Breast epithelium (tissue), 4 donors: ENCODE data around the gene ZNF19. TPM values are rescaled to one million over a fixed set of nuclear protein-coding genes. Genes with fewer than 3 reads are reported as not detected.
"Not testable (repeated sequence)": the region's sequence is repeated elsewhere in the genome, so short reads cannot be mapped to it uniquely, and the experiment has no call there.

Source experiments
- DNase-seq, 2 donors: peaks; one replicate each; pipeline ENCODE4 v3.0.0-alpha.2; 2019; ENCODE audit warnings: low spot score in 2 of 2
- H3K27ac ChIP-seq, 2 donors: fragments of 200-600 bp; sonication (generic) in 1 of 2; one replicate each; pipeline ENCODE4 v1.5.1; 2016 to 2019; ENCODE audit warnings: mild to moderate bottlenecking in 1 of 2
- H3K27me3 ChIP-seq, 2 donors: fragments of 200-600 bp; sonication (generic) in 1 of 2; one replicate each; pipeline versions ENCODE4 v1.5.1 to v1.6.0; 2017 to 2019; ENCODE audit warnings: control low read depth in 1 of 2, mild to moderate bottlenecking in 1 of 2
- H3K36me3 ChIP-seq: fragments of 200-600 bp; one replicate; pipeline ENCODE4 v1.5.1; 2019
- H3K4me1 ChIP-seq, 2 donors: fragments of 200-600 bp; sonication (generic); one replicate each; pipeline ENCODE4 v1.5.1; 2016 to 2019; ENCODE audit warnings: control low read depth in 1 of 2
- H3K4me3 ChIP-seq, 3 donors: fragments of 200-600 bp; sonication (generic); 1 replicate in 2 of 3; 2 replicates in 1 of 3; pipeline ENCODE4 v1.5.1; 2016 to 2019; ENCODE audit warnings: mild to moderate bottlenecking in 3 of 3, moderate library complexity in 2 of 3
- H3K9me3 ChIP-seq, 2 donors: fragments of 200-600 bp; sonication (generic) in 1 of 2; one replicate each; pipeline ENCODE4 v1.5.1; 2016 to 2019; ENCODE audit warnings: control low read depth in 1 of 2
- POLR2A ChIP-seq: fragments of 450-650 bp; IDR thresholded peaks from one replicate; pipeline ENCODE4 v1.6.1; 2016; ENCODE audit warnings: antibody characterized with exemption, mild to moderate bottlenecking, moderate library complexity
- POLR2AphosphoS5 ChIP-seq, 3 donors: sonication (generic); formaldehyde crosslinking; IDR thresholded peaks; one replicate each; pipeline ENCODE4 v1.6.1; 2017; ENCODE audit warnings: antibody characterized with exemption in 3 of 3
- intact Hi-C: fragments of 100-400 bp; cut with DNase I; formaldehyde crosslinking; loops from one replicate; pipeline ENCODE4 v1.15.1; 2023; ENCODE audit warnings: low total_unique reads
- total RNA-seq, 3 donors: library from RNA; depleted of rRNA; stranded (reverse); fragments of >200 nt; gene quantifications; one replicate each; pipeline ENCODE4 v1.1.0, GENCODE V29; 2016
- TF ChIP-seq, protein P1 (sequence below), 3 donors: fragments of 450-650 bp; IDR thresholded peaks; one replicate each; pipeline ENCODE4 v1.5.1; 2016 to 2017; ENCODE audit warnings: antibody characterized with exemption in 3 of 3, mild to moderate bottlenecking in 3 of 3, moderate library complexity in 3 of 3

The ZNF19 gene
- total RNA-seq, 3 donors from 2014 or later = 16.7 to 20.2 (median 19.5) TPM

DNA sequence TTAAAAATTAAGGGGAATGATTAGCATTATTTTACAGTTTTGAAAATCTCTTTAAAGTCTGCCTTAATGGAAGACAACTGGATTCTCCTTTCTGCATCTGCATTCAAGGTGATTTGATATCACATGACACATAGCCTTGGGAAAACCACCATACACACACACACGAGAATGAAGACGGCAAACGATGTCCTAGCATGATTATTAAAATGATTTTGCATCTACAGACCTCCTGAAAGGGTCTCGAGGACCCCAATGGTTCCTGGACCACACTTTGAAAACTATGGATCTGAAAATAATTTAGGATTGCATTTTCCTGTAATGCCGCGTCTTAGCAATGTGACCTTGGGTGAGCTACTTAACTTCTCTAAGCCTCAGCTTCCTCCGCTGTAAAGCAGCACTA, 25.4 kb upstream of the ZNF19 start:
- Histone ChIP-seq H3K27me3 (no peaks in the 10 kb centered on the region), H3K36me3 (no peaks in the 10 kb centered on the region), H3K4me3 (no peak overlapping the region), H3K9me3 (no peaks in the 10 kb centered on the region), H3K27ac (no peak overlapping the region), H3K4me1 (no peaks in the 10 kb centered on the region)
- TF ChIP-seq POLR2A = no peak
- TF ChIP-seq POLR2AphosphoS5 (IDR thresholded peaks at IDR 0.05) = no peak
- TF ChIP-seq, protein P1, sequence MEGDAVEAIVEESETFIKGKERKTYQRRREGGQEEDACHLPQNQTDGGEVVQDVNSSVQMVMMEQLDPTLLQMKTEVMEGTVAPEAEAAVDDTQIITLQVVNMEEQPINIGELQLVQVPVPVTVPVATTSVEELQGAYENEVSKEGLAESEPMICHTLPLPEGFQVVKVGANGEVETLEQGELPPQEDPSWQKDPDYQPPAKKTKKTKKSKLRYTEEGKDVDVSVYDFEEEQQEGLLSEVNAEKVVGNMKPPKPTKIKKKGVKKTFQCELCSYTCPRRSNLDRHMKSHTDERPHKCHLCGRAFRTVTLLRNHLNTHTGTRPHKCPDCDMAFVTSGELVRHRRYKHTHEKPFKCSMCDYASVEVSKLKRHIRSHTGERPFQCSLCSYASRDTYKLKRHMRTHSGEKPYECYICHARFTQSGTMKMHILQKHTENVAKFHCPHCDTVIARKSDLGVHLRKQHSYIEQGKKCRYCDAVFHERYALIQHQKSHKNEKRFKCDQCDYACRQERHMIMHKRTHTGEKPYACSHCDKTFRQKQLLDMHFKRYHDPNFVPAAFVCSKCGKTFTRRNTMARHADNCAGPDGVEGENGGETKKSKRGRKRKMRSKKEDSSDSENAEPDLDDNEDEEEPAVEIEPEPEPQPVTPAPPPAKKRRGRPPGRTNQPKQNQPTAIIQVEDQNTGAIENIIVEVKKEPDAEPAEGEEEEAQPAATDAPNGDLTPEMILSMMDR (IDR thresholded peaks at IDR 0.05) = no peak
- DNase-seq = no peak
- intact Hi-C loops = no loop called here

DNA sequence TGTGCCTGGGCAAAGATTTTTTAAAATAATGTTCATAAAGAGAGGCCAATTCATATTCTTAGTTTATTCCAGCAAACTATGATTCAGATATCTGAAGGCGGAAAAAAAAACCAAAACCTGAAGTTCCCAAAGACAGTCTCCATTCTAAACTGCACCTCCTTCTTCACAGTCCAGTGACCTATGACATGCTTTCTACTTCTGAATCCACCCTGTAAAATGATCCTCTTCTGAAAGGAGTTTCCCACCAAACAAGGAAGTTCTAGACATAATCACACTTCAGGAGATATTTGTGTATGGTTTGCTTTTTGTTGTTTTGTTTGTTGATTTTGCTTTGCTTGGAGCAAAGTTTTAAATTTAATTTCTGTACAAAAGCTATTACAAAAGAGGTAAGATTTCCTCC, 24.2 kb upstream of the ZNF19 start:
- TF ChIP-seq POLR2AphosphoS5 (IDR thresholded peaks at IDR 0.05) (no peak), POLR2A (no peak)
- TF ChIP-seq, protein P1 (IDR thresholded peaks at IDR 0.05) = no peak
- Histone ChIP-seq H3K9me3 (no peaks in the 10 kb centered on the region), H3K4me3 (no peak overlapping the region), H3K27ac (no peak overlapping the region), H3K36me3 (no peaks in the 10 kb centered on the region), H3K27me3 (no peaks in the 10 kb centered on the region), H3K4me1 (no peaks in the 10 kb centered on the region)
- intact Hi-C loops = no loop called here
- no peak for DNase-seq

GRCh38 chr16:71507061-71507460, 17.9 kb upstream of the ZNF19 start:
- Histone ChIP-seq H3K4me3 (no peak overlapping the region), H3K36me3 (no peaks in the 10 kb centered on the region), H3K27me3 (no peaks in the 10 kb centered on the region), H3K9me3 (no peaks in the 10 kb centered on the region), H3K4me1 (no peaks in the 10 kb centered on the region), H3K27ac (no peak overlapping the region)
- intact Hi-C loops = loop anchor here (2.0 kb wide), 1 partner anchor 76 kb away; no protein-coding TSS in a partner anchor
- TF ChIP-seq POLR2A (no peak), POLR2AphosphoS5 (IDR thresholded peaks at IDR 0.05) (no peak)
- TF ChIP-seq, protein P1 (IDR thresholded peaks at IDR 0.05) = no peak
- DNase-seq = no peak

- Histone ChIP-seq H3K9me3 (no peaks in the 10 kb centered on the region), H3K4me3 (no peak overlapping the region), H3K27me3 (no peaks in the 10 kb centered on the region), H3K4me1 (no peaks in the 10 kb centered on the region), H3K36me3 (no peaks in the 10 kb centered on the region), H3K27ac (no peak overlapping the region)
- DNase-seq = no peak
- TF ChIP-seq POLR2A (no peak), POLR2AphosphoS5 (IDR thresholded peaks at IDR 0.05) (no peak)
- TF ChIP-seq, protein P1 (IDR thresholded peaks at IDR 0.05) = no peak
- intact Hi-C loops = no loop called here
Measured at GRCh38 chr16:71504901-71505300, 15.8 kb upstream of the ZNF19 start.

DNA sequence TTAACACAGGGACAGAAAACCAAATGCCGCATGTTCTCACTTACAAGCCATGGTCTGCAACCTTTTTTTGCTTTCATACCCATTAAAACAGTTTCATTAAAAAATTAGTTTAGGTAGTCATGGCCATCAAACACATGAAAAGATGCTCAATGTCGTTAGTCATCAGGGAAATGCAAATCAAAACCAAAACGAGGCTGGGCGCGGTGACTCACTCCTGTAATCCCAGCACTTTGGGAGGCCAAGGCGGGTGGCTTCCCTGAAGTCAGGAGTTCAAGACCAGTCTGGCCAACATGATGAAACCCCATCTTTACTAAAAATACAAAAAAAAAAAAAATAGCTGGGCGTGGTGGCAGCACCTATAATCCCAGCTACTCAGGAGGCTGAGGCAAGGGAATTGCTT, 14.9 kb upstream of the ZNF19 start:
- H3K4me3 ChIP-seq, DNase-seq, H3K4me1 ChIP-seq, H3K9me3 ChIP-seq, H3K27ac ChIP-seq, H3K36me3 ChIP-seq, intact Hi-C loops, H3K27me3 ChIP-seq: not testable (repeated sequence)

DNA sequence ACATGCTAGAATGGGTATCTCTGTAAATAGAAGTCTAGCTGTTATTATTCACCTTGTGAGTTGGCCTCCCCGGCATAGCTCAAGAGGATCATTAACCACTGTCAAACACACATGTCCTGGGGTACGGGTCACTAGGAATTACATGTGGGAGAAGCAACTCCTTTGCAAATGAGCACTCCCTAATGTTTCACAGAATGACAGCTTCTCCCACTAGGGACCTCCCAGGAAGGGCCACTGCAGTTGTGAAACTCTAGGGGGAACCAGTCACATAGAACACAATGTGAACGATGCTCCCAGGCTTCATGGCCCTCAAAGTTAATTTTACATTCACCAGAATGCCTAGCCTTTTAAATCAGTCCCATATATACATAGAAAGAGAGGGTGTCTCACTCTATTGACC, 12.4 kb upstream of the ZNF19 start:
- TF ChIP-seq POLR2AphosphoS5 (IDR thresholded peaks at IDR 0.05) = no peak
- no peak for TF ChIP-seq POLR2A
- TF ChIP-seq, protein P1 (IDR thresholded peaks at IDR 0.05) = no peak
- intact Hi-C loops = no loop called here
- H3K4me3 ChIP-seq = no peak overlapping the region
- no peaks in the 10 kb centered on the region for H3K27me3 ChIP-seq
- no peaks in the 10 kb centered on the region for H3K9me3 ChIP-seq
- no peak overlapping the region for H3K27ac ChIP-seq
- no peaks in the 10 kb centered on the region for H3K4me1 ChIP-seq
- no peaks in the 10 kb centered on the region for H3K36me3 ChIP-seq
- no peak for DNase-seq
